GM12878 (cell line): Measurements from ENCODE around the gene TTC23L. TPM values are rescaled to one million over a fixed set of nuclear protein-coding genes. Genes with fewer than 3 reads are reported as not detected.

Experiments used
- ATAC-seq: fragments of 200-7000 bp; cut with Tn5 transposase; 3 replicates; pipeline ENCODE4 v1.9.1; 2020; ENCODE audit warnings: mild to moderate bottlenecking, moderate library complexity
- BruUV-seq: library from RNA; stranded (reverse); fragments of 400-500 nt; replicated peaks from 2 replicates; lab custom pipeline; 2021; lab: Mats Ljungman, UMichigan
- CTCF ChIA-PET: fragments of 300-600 bp; sonication (Branson Sonifier 250); formaldehyde crosslinking; extraction: SDS; loops from one replicate; lab custom pipeline; 2021; ENCODE audit warnings: inconsistent platforms; lab: Yijun Ruan, JAX
- POLR2A ChIA-PET: fragments of 350-600 bp; formaldehyde crosslinking; extraction: SDS; loops from one replicate; lab custom pipeline; 2021; ENCODE audit warnings: inconsistent platforms; lab: Charles Lee
- RAD21 ChIA-PET: fragments of 300-600 bp; sonication (Branson Sonifier 250); formaldehyde crosslinking; loops from one replicate; lab custom pipeline; 2023; ENCODE audit warnings: antibody characterized with exemption; ENCODE audit not compliant: unreplicated experiment; lab: Charles Lee
- SMC1A ChIA-PET: fragments of 300-600 bp; sonication (Branson Sonifier 250); formaldehyde crosslinking; loops from one replicate; lab custom pipeline; 2023; ENCODE audit not compliant: unreplicated experiment, uncharacterized antibody; lab: Charles Lee
- DNase-seq: peaks from one replicate; pipeline ENCODE4 v3.0.0-alpha.2; 2011; ENCODE audit warnings: low read depth, low spot score
- FAIRE-seq: peaks from 3 replicates; lab custom pipeline; 2011; peaks lifted over from hg19 to GRCh38; lab: Jason Lieb, UNC
- H2AFZ ChIP-seq: 2 replicates; pipeline ENCODE4 v1.6.0; 2011; ENCODE audit warnings: low read depth, low read length, control low read depth; ENCODE audit not compliant: control insufficient read depth
- H3K27ac ChIP-seq: 2 replicates; pipeline ENCODE4 v1.5.1; 2011; ENCODE audit warnings: control low read depth; ENCODE audit not compliant: control insufficient read depth, insufficient read depth
- H3K27me3 ChIP-seq, 2 experiments: replicated peaks in 1 of 2; 2 replicates each; pipeline versions ENCODE4 v1.6.0 to v1.6.1; 2011; ENCODE audit warnings: low read length in 1 of 2; ENCODE audit not compliant: control insufficient read depth in 2 of 2, insufficient read depth in 2 of 2
- H3K36me3 ChIP-seq, 2 experiments: 2 replicates each; pipeline ENCODE4 v1.5.1; 2011; ENCODE audit warnings: low read length in 1 of 2; ENCODE audit not compliant: control insufficient read depth in 2 of 2, insufficient read depth in 2 of 2
- H3K4me1 ChIP-seq: 2 replicates; pipeline ENCODE4 v1.6.1; 2011; ENCODE audit warnings: mild to moderate bottlenecking, low read length, moderate library complexity, mixed read lengths; ENCODE audit not compliant: control insufficient read depth, insufficient read depth
- H3K4me2 ChIP-seq: 2 replicates; pipeline ENCODE4 v1.6.0; 2011; ENCODE audit warnings: control low read depth; ENCODE audit not compliant: control insufficient read depth, insufficient read depth
- H3K4me3 ChIP-seq: fragments of 200-600 bp; sonication (generic); 2 replicates; pipeline ENCODE4 v1.5.1; 2016
- H3K79me2 ChIP-seq: 2 replicates; pipeline ENCODE4 v1.6.0; 2011; ENCODE audit warnings: low read length; ENCODE audit not compliant: control insufficient read depth, insufficient read depth
- H3K9ac ChIP-seq: 2 replicates; pipeline ENCODE4 v1.8.0; 2011; ENCODE audit warnings: low read length, control low read depth, mixed read lengths; ENCODE audit not compliant: control insufficient read depth, insufficient read depth
- H3K9me3 ChIP-seq: replicated peaks from 3 replicates; pipeline ENCODE4 v1.5.1; 2011; ENCODE audit warnings: mild to moderate bottlenecking, low read length; ENCODE audit not compliant: control insufficient read depth, insufficient read depth
- H4K20me1 ChIP-seq: 2 replicates; pipeline ENCODE4 v1.6.0; 2011; ENCODE audit not compliant: control insufficient read depth, insufficient read depth
- BACH1 ChIP-seq: fragments of 450-650 bp; IDR thresholded peaks from 2 replicates; pipeline ENCODE4 v1.6.1; 2017; ENCODE audit warnings: mild to moderate bottlenecking, borderline replicate concordance
- BRCA1 ChIP-seq: IDR thresholded peaks from 2 replicates; pipeline ENCODE4 v1.6.1; 2011; ENCODE audit warnings: low read depth, low read length, improper control_type of control experiment
- EGR1 ChIP-seq, 2 experiments: IDR thresholded peaks; 1 replicate in 1 of 2; 2 replicates in 1 of 2; pipeline ENCODE4 v1.6.1; 2011 to 2012; ENCODE audit warnings: low read depth in 2 of 2, low read length in 2 of 2, borderline replicate concordance in 1 of 2, mild to moderate bottlenecking in 1 of 2, moderate library complexity in 1 of 2
- GATAD2B ChIP-seq: fragments of 450-650 bp; conservative IDR thresholded peaks from 2 replicates; pipeline ENCODE4 v1.6.1; 2017; ENCODE audit warnings: low read depth, mild to moderate bottlenecking, moderate library complexity
- HCFC1 ChIP-seq: fragments of 150-350 bp; IDR thresholded peaks from 2 replicates; pipeline ENCODE4 v1.6.1; 2014; ENCODE audit warnings: low read length
- HDGF ChIP-seq: fragments of 450-650 bp; IDR thresholded peaks from 2 replicates; pipeline ENCODE4 v1.6.1; 2016; ENCODE audit warnings: antibody characterized with exemption
- NBN ChIP-seq: fragments of 450-650 bp; IDR thresholded peaks from 2 replicates; pipeline ENCODE4 v1.6.1; 2016
- POLR2A ChIP-seq: IDR thresholded peaks from 2 replicates; pipeline ENCODE4 v1.6.1; 2011; ENCODE audit warnings: low read depth, mild to moderate bottlenecking, low read length
- RB1 ChIP-seq: fragments of 450-650 bp; formaldehyde crosslinking; IDR thresholded peaks from 2 replicates; pipeline ENCODE4 v1.6.1; 2017; ENCODE audit warnings: mild to moderate bottlenecking, borderline replicate concordance
- RUNX3 ChIP-seq: IDR thresholded peaks from 2 replicates; pipeline ENCODE4 v1.6.1; 2012; ENCODE audit warnings: low read length, inconsistent platforms
- SMAD1 ChIP-seq: fragments of 450-650 bp; IDR thresholded peaks from 2 replicates; pipeline ENCODE4 v1.6.1; 2018; ENCODE audit warnings: mild to moderate bottlenecking, low read depth; ENCODE audit not compliant: partially characterized antibody
- TBL1XR1 ChIP-seq: IDR thresholded peaks from 2 replicates; pipeline ENCODE4 v1.6.1; 2012; ENCODE audit warnings: low read depth, low read length, improper control_type of control experiment
- WRNIP1 ChIP-seq: IDR thresholded peaks from 2 replicates; pipeline ENCODE4 v1.6.1; 2011; ENCODE audit warnings: low read depth, low read length, improper control_type of control experiment, borderline replicate concordance
- YY1 ChIP-seq: IDR thresholded peaks from 2 replicates; pipeline ENCODE4 v1.6.1; 2011; ENCODE audit warnings: low read depth, mild to moderate bottlenecking, low read length
- ZNF274 ChIP-seq: IDR thresholded peaks from one replicate; pipeline ENCODE4 v1.8.0; 2011; ENCODE audit not compliant: insufficient read length, insufficient read depth
- WGBS: methylation state at CpG from one replicate; pipeline ENCODE4 v1.1.6; 2016; ENCODE audit warnings: low lambda C conversion rate; ENCODE audit not compliant: insufficient replicate concordance, insufficient coverage; ENCODE audit errors: missing lambda C conversion rate; 5-methylcytosine and 5-hydroxymethylcytosine counted together
- in situ Hi-C: fragments of 300-500 bp; cut with MboI; formaldehyde crosslinking; loops from 9 replicates; pipeline ENCODE4 v1.14.3; 2018; ENCODE audit warnings: mixed read lengths
- intact Hi-C: fragments of 100-400 bp; cut with micrococcal nuclease; formaldehyde crosslinking; loops from one replicate; pipeline ENCODE4 v1.14.2; 2022; ENCODE audit not compliant: unreplicated experiment
- polyA plus RNA-seq, 11 experiments: library from polyadenylated mRNA; depleted of rRNA in 4 of 11; unstranded in 6 of 11; stranded (reverse) in 5 of 11; fragments of >200 nt; fragmentation: Nextera tagmentation in 4 of 11; fragmentation: Illumina TruSeq in 1 of 11; extraction: Ambion mirVana in 4 of 11; extraction: Trizol in 1 of 11; gene quantifications; 1 replicate in 1 of 11; 2 replicates in 10 of 11; pipeline versions ENCODE4 v1.2.1 to v1.2.3, GENCODE V29; 2011 to 2016; ENCODE audit warnings: inconsistent platforms in 2 of 11, missing spikeins in 2 of 11, low read depth in 1 of 11
- total RNA-seq, 4 experiments: library from RNA; depleted of rRNA in 3 of 4; stranded (reverse); fragments of >200 nt in 3 of 4; fragmentation: Illumina TruSeq in 1 of 4; extraction: Trizol in 1 of 4; gene quantifications; 2 replicates each; pipeline versions ENCODE4 v1.2.1 to v1.2.3, GENCODE V29; 2013 to 2021
- TF ChIP-seq, protein P1 (sequence below): IDR thresholded peaks from 2 replicates; pipeline ENCODE4 v1.6.1; 2011; ENCODE audit warnings: borderline replicate concordance, low read depth, mild to moderate bottlenecking, moderate library complexity, low read length; ENCODE audit not compliant: insufficient read depth, poor library complexity, severe bottlenecking
- TF ChIP-seq, protein P2 (sequence below): fragments of 450-650 bp; IDR thresholded peaks from 2 replicates; pipeline ENCODE4 v1.6.1; 2016; ENCODE audit warnings: mild to moderate bottlenecking
- TF ChIP-seq, protein P3 (sequence below): fragments of 450-650 bp; IDR thresholded peaks from 2 replicates; pipeline ENCODE4 v1.6.1; 2017; ENCODE audit warnings: mild to moderate bottlenecking, moderate library complexity

Gene TTC23L
- total and polyA plus RNA-seq, 10 of the 15 experiments (the other 5 are each of a cell fraction or from before 2014, with no cell fraction given), result 0.09 to 0.34 TPM; not detected in 8

DNA sequence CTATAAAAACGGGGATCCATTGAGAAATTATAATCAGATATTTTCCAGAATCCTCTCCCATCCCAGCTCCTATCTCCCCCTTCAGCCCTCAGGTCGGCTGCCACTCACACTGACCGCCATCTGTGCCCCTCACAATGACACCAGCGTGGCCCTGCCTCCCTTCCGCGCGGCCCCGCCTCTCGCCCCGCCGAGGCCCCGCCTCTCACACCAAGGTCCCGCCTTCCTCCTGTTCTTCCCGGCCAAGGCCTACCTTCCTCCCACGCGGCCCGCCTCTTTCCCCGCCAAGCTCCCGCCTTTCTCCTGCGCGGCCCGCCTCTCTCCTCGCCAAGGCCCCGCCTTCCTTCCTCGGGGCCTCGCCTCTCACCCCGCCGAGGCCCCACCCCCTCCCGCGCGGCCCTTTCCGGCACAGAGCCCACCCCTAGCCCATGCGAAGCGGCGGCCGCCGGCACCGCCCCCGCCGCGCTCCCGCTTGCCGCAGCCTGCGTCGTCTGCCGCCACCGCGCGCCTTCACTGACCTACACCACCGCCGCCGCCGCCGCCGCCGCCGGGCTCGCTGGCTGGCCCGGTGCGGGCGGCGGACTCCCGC lies 90.3 kb downstream of the TTC23L start, which contains the start of gene DNAJC21:
TSS of gene DNAJC21 (plus strand) at position 426 of the 586 bp plus-strand sequence. CDS start 261 bp downstream, outside the sequence.
- ChIA-PET POLR2A (interaction anchor here (1.1 to 3.3 kb wide), 4 partner anchors 11 to 49 kb away, joined by 4 to 79 read pairs (median 6); partner anchors contain the start of genes BRIX1 and RAD1), CTCF (interaction anchor here (0.6 to 2.0 kb wide), 9 partner anchors 12 to 1347 kb away, joined by 3 to 13 read pairs (median 3); partner anchors contain the start of genes BRIX1 and RAD1), RAD21 (interaction anchor here (0.9 to 2.9 kb wide), 4 partner anchors 11 to 74 kb away, joined by 3 to 50 read pairs (median 9); partner anchors contain the start of genes BRIX1 and RAD1), SMC1A (interaction anchor here (1.0 to 2.4 kb wide), 3 partner anchors 12 to 15 kb away, joined by 4 to 14 read pairs (median 4); partner anchors contain the start of genes BRIX1 and RAD1)
- in situ Hi-C loops, result no loop called here
- Histone ChIP-seq H3K4me1 (no peaks in the 10 kb centered on the region), H3K4me3 (peak within 1 kb of the TSS; percentile 83), H3K27me3 (no peaks in the 10 kb centered on the region), H4K20me1 (no peaks in the 10 kb centered on the region), H3K9me3 (no peaks in the 10 kb centered on the region), H3K4me2 (peak within 1 kb of the TSS; percentile 81), H3K9ac (peak within 1 kb of the TSS; percentile 90), H2AFZ (peak within 1 kb of the TSS; percentile 78), H3K79me2 (peaks cover 33% of the 10 kb centered on the region), H3K27ac (peak within 1 kb of the TSS; percentile 86), H3K36me3 (peaks cover 0 to 6% of the 10 kb centered on the region in 2 experiments; a peak in 3 of 4 replicates)
- intact Hi-C loops, result loop anchor here (1.0 to 10.0 kb wide), 3 partner anchors 11 to 1226 kb away; partner anchors contain the start of genes BRIX1, LMBRD2, RAD1 and SKP2
- 3% methylated on average over 23 of the region's 63 CpGs for WGBS
- ATAC-seq (peak; percentile 92), DNase-seq (peak; percentile 88), FAIRE-seq (peak; percentile 75)
- BruUV-seq, result no TSS peak
- TF ChIP-seq EGR1 (IDR thresholded peaks at IDR 0.05; ENCODE audit: borderline replicate concordance in 1 of 2, low read depth in 2 of 2, low read length in 2 of 2), result peak in 1 of 2 experiments; percentile 60; a peak in 2 of 3 replicates
- no peak for TF ChIP-seq WRNIP1
- TF ChIP-seq HDGF, result peak; percentile 100
- TF ChIP-seq RB1, result 0 out of 2 replicates have a peak, but pooled peaks have one; percentile 57
- TF ChIP-seq ZNF274, result no peak
- TF ChIP-seq, protein P1, sequence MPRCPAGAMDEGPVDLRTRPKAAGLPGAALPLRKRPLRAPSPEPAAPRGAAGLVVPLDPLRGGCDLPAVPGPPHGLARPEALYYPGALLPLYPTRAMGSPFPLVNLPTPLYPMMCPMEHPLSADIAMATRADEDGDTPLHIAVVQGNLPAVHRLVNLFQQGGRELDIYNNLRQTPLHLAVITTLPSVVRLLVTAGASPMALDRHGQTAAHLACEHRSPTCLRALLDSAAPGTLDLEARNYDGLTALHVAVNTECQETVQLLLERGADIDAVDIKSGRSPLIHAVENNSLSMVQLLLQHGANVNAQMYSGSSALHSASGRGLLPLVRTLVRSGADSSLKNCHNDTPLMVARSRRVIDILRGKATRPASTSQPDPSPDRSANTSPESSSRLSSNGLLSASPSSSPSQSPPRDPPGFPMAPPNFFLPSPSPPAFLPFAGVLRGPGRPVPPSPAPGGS, result peak; percentile 35
- TF ChIP-seq RUNX3, result 0 out of 2 replicates have a peak, but pooled peaks have one; percentile 2
- TF ChIP-seq, protein P2, sequence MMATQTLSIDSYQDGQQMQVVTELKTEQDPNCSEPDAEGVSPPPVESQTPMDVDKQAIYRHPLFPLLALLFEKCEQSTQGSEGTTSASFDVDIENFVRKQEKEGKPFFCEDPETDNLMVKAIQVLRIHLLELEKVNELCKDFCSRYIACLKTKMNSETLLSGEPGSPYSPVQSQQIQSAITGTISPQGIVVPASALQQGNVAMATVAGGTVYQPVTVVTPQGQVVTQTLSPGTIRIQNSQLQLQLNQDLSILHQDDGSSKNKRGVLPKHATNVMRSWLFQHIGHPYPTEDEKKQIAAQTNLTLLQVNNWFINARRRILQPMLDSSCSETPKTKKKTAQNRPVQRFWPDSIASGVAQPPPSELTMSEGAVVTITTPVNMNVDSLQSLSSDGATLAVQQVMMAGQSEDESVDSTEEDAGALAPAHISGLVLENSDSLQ, result peak; percentile 96
- TF ChIP-seq NBN, result 0 out of 2 replicates have a peak, but pooled peaks have one; percentile 28
- no peak for TF ChIP-seq TBL1XR1
- TF ChIP-seq HCFC1, result no peak
- TF ChIP-seq GATAD2B, result no peak
- no peak for TF ChIP-seq SMAD1
- no peak for TF ChIP-seq BRCA1
- peak; percentile 69; the same call in 1 of the 2 replicates for TF ChIP-seq YY1
- TF ChIP-seq POLR2A, result peak; percentile 78
- peak; percentile 8; the same call in 1 of the 2 replicates for TF ChIP-seq BACH1
- TF ChIP-seq, protein P3, sequence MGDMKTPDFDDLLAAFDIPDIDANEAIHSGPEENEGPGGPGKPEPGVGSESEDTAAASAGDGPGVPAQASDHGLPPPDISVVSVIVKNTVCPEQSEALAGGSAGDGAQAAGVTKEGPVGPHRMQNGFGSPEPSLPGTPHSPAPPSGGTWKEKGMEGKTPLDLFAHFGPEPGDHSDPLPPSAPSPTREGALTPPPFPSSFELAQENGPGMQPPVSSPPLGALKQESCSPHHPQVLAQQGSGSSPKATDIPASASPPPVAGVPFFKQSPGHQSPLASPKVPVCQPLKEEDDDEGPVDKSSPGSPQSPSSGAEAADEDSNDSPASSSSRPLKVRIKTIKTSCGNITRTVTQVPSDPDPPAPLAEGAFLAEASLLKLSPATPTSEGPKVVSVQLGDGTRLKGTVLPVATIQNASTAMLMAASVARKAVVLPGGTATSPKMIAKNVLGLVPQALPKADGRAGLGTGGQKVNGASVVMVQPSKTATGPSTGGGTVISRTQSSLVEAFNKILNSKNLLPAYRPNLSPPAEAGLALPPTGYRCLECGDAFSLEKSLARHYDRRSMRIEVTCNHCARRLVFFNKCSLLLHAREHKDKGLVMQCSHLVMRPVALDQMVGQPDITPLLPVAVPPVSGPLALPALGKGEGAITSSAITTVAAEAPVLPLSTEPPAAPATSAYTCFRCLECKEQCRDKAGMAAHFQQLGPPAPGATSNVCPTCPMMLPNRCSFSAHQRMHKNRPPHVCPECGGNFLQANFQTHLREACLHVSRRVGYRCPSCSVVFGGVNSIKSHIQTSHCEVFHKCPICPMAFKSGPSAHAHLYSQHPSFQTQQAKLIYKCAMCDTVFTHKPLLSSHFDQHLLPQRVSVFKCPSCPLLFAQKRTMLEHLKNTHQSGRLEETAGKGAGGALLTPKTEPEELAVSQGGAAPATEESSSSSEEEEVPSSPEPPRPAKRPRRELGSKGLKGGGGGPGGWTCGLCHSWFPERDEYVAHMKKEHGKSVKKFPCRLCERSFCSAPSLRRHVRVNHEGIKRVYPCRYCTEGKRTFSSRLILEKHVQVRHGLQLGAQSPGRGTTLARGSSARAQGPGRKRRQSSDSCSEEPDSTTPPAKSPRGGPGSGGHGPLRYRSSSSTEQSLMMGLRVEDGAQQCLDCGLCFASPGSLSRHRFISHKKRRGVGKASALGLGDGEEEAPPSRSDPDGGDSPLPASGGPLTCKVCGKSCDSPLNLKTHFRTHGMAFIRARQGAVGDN, result no peak
